Measurements from ENCODE around the gene ZDHHC3.

ZDHHC3 gene, protein sequence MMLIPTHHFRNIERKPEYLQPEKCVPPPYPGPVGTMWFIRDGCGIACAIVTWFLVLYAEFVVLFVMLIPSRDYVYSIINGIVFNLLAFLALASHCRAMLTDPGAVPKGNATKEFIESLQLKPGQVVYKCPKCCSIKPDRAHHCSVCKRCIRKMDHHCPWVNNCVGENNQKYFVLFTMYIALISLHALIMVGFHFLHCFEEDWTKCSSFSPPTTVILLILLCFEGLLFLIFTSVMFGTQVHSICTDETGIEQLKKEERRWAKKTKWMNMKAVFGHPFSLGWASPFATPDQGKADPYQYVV

GRCh38 chr3:44976002-44976815 is at the start of gene ZDHHC3, which contains the start of gene EXOSC7:
Gene ZDHHC3 (minus strand): TSS chr3:44976174. CDS start chr3:44959436, 16,738 bp downstream.
Gene EXOSC7 (plus strand): TSS chr3:44976244. CDS start chr3:44976278, 34 bp downstream.
- peak; percentile 74 to 84 for DNase-seq (ENCODE audit: low read depth in 2 of 2)

- DNase-seq (ENCODE audit: low read depth in 2 of 2), result no peak
Measured at GRCh38 chr3:45024542-45025255, 48.7 kb upstream of the ZDHHC3 start.

DNA sequence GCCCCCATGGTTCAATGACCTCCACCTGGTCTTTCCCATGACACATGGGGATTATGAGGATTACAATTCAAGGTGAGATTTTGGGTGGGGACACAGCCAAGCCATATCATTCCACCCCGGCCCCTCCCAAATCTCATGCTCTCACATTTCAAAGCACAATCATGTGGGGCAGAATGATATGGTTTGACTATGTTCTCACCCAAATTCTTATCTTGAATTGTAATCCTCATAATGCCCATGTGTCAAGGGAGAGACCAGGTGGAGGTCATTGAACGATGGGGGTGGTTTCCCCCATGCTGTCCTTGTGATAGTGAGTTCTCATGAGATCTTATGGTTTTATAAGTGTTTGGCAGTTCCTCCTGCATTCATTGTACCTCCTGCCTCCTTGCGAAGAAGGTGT is 47.7 kb upstream of the ZDHHC3 start:
- no peak for DNase-seq (ENCODE audit: low read depth in 2 of 2)

GRCh38 chr3:45021524-45022297 is 45.7 kb upstream of the ZDHHC3 start:
- DNase-seq (ENCODE audit: low read depth in 2 of 2), result no peak

GRCh38 chr3:45020534-45020933 is 44.6 kb upstream of the ZDHHC3 start:
- DNase-seq (ENCODE audit: low read depth in 2 of 2), result no peak

GRCh38 chr3:45017821-45018220 is 41.8 kb upstream of the ZDHHC3 start:
- DNase-seq (ENCODE audit: low read depth in 2 of 2), result no peak

DNA sequence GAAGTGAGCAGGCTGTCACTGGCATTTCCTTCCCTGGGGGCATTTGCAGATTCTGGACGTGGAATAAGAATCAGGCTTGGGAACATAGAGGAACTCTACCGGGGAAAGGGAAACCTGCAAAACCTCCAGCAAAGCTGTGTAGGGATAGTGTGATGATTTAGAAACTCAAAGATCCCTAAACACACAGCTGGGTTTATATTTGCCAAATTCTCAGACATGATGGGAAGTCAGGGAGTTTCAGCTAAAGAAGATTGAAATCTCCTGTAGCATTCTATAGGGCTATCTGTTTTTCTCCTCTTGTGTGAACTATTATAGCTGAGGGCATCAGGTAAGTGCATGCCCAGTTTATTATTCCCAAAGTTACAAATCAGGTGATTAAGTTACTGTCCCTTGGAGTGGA is 40.9 kb upstream of the ZDHHC3 start:
- DNase-seq (ENCODE audit: low read depth in 2 of 2), result no peak

GRCh38 chr3:45012577-45012976 is 36.6 kb upstream of the ZDHHC3 start:
- no peak for DNase-seq (ENCODE audit: low read depth in 2 of 2)

GRCh38 chr3:45011756-45012508 is 36.0 kb upstream of the ZDHHC3 start:
- no peak for DNase-seq (ENCODE audit: low read depth in 2 of 2)

- DNase-seq (ENCODE audit: low read depth in 2 of 2), result no peak
Measured at GRCh38 chr3:45010811-45011333, 34.9 kb upstream of the ZDHHC3 start.

GRCh38 chr3:45009868-45010267 is 33.9 kb upstream of the ZDHHC3 start:
- no peak for DNase-seq (ENCODE audit: low read depth in 2 of 2)

GRCh38 chr3:45008117-45008516 is 32.1 kb upstream of the ZDHHC3 start:
- no peak for DNase-seq (ENCODE audit: low read depth in 2 of 2)

GRCh38 chr3:45007091-45007490 is 31.1 kb upstream of the ZDHHC3 start:
- no peak for DNase-seq (ENCODE audit: low read depth in 2 of 2)

DNA sequence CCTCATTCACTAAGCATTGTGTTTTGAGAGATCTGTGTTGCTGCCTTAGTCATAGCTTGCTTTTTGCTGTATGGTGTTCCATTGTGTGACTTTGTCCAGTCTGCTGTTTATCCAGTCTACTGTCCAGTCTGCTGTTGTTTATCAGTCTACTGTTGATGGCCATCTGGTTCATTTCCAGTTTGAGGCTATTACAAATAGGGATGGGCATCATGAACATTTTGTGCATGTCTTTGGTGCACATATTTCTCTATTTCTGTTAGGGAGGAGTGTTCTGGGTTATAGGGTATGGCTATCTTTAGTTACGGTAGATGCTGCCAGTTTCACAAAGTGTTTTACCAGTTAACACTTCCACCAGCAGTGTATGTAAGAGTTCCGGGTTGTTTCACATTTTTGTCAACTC is 27.9 kb upstream of the ZDHHC3 start:
- DNase-seq (ENCODE audit: low read depth in 2 of 2), result no peak

GRCh38 chr3:45003406-45003805 is 27.4 kb upstream of the ZDHHC3 start:
- DNase-seq (ENCODE audit: low read depth in 2 of 2), result no peak

DNA sequence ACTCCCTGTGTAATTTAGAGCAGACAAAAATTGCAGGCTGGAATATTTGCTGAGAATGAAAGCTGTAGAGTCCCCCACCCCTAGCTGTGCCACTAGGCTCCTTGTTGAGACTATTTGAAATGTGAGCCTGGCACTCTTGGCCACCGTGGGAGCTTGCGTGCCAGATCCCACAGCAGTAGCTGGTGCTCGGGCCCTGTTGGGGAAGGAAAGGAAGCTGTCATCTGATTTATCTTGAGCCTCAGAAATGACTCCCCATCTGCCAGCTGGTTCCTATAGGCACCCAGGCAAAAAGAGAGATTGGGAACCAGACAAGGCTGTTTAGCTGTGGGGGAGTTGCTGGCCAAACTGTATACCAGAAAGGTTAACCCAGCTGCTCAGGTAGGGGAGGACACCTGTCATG is 26.7 kb upstream of the ZDHHC3 start:
- no peak for DNase-seq (ENCODE audit: low read depth in 2 of 2)

DNA sequence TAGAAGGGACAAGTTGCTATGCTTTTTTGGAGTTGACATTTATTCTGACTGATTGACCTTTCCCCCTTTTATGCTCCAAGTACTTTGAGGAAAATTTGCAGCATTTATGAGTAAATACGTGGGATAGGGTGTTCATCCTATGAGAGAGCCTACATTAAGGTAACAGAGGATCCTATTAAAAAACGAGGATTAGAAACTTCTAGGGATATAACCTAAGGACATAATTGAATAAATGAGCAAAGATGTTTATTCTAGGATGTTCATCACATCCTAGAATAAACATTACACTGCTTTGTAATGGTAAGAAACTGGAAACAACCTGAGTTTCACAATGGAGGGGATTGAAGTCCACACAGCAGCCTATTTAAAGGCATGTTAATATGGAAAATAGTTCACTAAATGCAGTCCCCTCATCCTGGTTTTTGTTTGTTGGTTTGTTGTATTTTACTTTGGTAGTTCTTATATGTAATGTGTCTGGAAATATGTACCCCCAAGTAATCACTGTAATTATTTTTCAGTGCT is 26.2 kb upstream of the ZDHHC3 start:
- no peak for DNase-seq (ENCODE audit: low read depth in 2 of 2)

- no peak for DNase-seq (ENCODE audit: low read depth in 2 of 2)
Measured at GRCh38 chr3:45001738-45002137, 25.8 kb upstream of the ZDHHC3 start.

DNA sequence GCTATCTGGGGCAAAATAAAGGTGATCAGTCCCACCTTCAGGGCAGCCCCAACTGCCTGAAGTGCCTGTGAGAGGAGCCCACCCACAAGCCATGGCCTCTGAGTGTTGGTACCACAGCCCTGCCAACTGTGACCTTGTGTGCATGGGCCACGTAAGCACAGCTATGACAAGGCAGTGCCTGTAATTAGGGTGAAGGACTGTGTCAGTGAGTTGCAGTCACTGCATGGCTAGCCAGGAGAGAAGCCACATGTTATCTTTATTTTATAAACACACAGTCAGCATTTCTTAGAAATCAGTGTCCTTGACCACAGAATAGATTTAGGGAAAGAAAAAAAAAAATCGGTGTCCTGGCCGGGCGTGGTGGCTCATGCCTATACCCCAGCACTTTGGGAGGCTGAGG is 24.8 kb upstream of the ZDHHC3 start:
- no peak for DNase-seq (ENCODE audit: low read depth in 2 of 2)

GRCh38 chr3:44999782-45000181 is 23.8 kb upstream of the ZDHHC3 start:
- no peak for DNase-seq (ENCODE audit: low read depth in 2 of 2)

All from stimulated activated CD8-positive, alpha-beta memory T cell treated with anti-CD3 and anti-CD28 coated beads, Interleukin-7, amount 100 ng/mL, for 4 hours (primary cell).